22Rv1 (cell line): Measurements from ENCODE around the gene NTRK3.

ENCODE experiments used
- H3K27ac ChIP-seq: fragments of 450-650 bp; 2 replicates; pipeline ENCODE4 v1.5.1; 2017
- CTCF ChIP-seq: fragments of 450-650 bp; IDR thresholded peaks from 2 replicates; pipeline ENCODE4 v1.5.1; 2017; ENCODE audit warnings: mild to moderate bottlenecking
- ZFX ChIP-seq: fragments of 450-650 bp; IDR thresholded peaks from 2 replicates; pipeline ENCODE4 v1.6.1; 2017; ENCODE audit warnings: antibody characterized with exemption, borderline replicate concordance

The NTRK3 gene

GRCh38 chr15:87976552-87976951, 280.0 kb downstream of the NTRK3 start:
- no peak overlapping the region for H3K27ac ChIP-seq
- TF ChIP-seq CTCF (no peak), ZFX (no peak)

GRCh38 chr15:87973501-87974215, 282.9 kb downstream of the NTRK3 start:
- H3K27ac ChIP-seq: no peak overlapping the region
- no peak for TF ChIP-seq CTCF
- no peak for TF ChIP-seq ZFX

GRCh38 chr15:87971076-87971475, 285.5 kb downstream of the NTRK3 start:
- no peak overlapping the region for H3K27ac ChIP-seq
- TF ChIP-seq CTCF (no peak), ZFX (no peak)

GRCh38 chr15:87967951-87968350, 288.6 kb downstream of the NTRK3 start:
- H3K27ac ChIP-seq: no peak overlapping the region
- TF ChIP-seq ZFX (no peak), CTCF (no peak)

- TF ChIP-seq ZFX (no peak), CTCF (no peak)
- H3K27ac ChIP-seq: no peak overlapping the region
Observed at GRCh38 chr15:87965304-87965703, 291.2 kb downstream of the NTRK3 start.

GRCh38 chr15:87962428-87962827, 294.1 kb downstream of the NTRK3 start:
- H3K27ac ChIP-seq: no peak overlapping the region
- TF ChIP-seq CTCF (no peak), ZFX (no peak)

- TF ChIP-seq CTCF (no peak), ZFX (no peak)
- no peak overlapping the region for H3K27ac ChIP-seq
Observed at GRCh38 chr15:87961851-87962420, 294.6 kb downstream of the NTRK3 start.
